ENCODE results near the gene KIF3C. TPM values are rescaled to one million over a fixed set of nuclear protein-coding genes. Genes with fewer than 3 reads are reported as not detected.

Gene KIF3C
- total RNA-seq, 2 donors from 2014 or later, result 8.7 to 18.8 TPM

DNA sequence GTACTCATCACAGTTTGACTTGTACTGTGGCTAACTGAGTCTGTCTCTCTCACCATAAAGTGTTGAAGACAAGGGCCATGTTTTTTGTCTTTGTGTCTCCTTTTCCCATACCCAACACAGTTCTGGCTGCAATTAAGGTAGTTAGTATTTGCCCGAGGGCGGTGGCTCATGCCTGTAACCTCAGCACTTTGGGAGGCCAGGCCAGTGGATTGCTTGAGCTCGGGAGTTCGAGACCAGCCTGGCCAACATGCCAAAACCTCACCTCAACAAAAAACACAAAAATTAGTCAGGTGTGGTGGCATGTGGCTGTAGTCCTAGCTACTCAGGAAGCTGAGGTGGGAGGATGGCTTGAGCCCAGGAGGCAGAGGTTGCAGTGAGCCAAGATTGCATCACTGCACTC, 6.9 kb upstream of the KIF3C start:
- ATAC-seq (ENCODE audit: insufficient number of reproducible peaks, low FRiP score, low read depth) (no peak), DNase-seq (ENCODE audit: low spot score) (no peak)
- Histone ChIP-seq H3K27me3 (replicated peaks; ENCODE audit: insufficient read depth) (no peaks in the 10 kb centered on the region), H3K4me3 (no peak overlapping the region), H3K4me1 (ENCODE audit: control insufficient read depth in 1 of 2, low read depth in 2 of 2) (peaks cover 0 to 3% of the 10 kb centered on the region in 2 donors), H3K27ac (no peak overlapping the region), H3K36me3 (no peaks in the 10 kb centered on the region), H3K9me3 (no peaks in the 10 kb centered on the region)
- TF ChIP-seq, protein P1, sequence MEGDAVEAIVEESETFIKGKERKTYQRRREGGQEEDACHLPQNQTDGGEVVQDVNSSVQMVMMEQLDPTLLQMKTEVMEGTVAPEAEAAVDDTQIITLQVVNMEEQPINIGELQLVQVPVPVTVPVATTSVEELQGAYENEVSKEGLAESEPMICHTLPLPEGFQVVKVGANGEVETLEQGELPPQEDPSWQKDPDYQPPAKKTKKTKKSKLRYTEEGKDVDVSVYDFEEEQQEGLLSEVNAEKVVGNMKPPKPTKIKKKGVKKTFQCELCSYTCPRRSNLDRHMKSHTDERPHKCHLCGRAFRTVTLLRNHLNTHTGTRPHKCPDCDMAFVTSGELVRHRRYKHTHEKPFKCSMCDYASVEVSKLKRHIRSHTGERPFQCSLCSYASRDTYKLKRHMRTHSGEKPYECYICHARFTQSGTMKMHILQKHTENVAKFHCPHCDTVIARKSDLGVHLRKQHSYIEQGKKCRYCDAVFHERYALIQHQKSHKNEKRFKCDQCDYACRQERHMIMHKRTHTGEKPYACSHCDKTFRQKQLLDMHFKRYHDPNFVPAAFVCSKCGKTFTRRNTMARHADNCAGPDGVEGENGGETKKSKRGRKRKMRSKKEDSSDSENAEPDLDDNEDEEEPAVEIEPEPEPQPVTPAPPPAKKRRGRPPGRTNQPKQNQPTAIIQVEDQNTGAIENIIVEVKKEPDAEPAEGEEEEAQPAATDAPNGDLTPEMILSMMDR (IDR thresholded peaks at IDR 0.05), result no peak

DNA sequence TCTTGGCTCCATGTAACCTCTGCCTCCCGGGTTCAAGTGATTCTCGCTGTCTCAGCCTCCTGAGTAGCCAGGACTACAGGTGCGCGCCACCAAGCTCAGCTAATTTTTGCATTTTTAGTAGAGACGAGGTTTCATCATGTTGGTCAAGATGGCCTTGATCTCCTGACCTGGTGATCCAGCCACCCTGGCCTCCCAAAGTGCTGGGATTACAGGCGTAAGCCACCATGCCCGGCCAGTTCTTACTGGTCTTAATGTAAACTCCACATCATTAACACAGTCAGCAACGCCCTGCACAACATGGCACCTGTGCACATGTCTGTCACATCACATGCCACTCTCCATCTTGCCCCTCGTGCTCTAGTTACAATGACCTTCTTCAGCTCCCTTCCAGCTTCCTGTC, 5.8 kb upstream of the KIF3C start:
- TF ChIP-seq, protein P1 (IDR thresholded peaks at IDR 0.05), result no peak
- Histone ChIP-seq H3K9me3 (no peaks in the 10 kb centered on the region), H3K27me3 (replicated peaks; ENCODE audit: insufficient read depth) (no peaks in the 10 kb centered on the region), H3K4me1 (ENCODE audit: control insufficient read depth in 1 of 2, low read depth in 2 of 2) (peaks cover 0 to 3% of the 10 kb centered on the region in 2 donors), H3K4me3 (no peak overlapping the region), H3K27ac (no peak overlapping the region), H3K36me3 (no peaks in the 10 kb centered on the region)
- no peak for ATAC-seq (ENCODE audit: insufficient number of reproducible peaks, low FRiP score, low read depth)
- DNase-seq (ENCODE audit: low spot score), result no peak

DNA sequence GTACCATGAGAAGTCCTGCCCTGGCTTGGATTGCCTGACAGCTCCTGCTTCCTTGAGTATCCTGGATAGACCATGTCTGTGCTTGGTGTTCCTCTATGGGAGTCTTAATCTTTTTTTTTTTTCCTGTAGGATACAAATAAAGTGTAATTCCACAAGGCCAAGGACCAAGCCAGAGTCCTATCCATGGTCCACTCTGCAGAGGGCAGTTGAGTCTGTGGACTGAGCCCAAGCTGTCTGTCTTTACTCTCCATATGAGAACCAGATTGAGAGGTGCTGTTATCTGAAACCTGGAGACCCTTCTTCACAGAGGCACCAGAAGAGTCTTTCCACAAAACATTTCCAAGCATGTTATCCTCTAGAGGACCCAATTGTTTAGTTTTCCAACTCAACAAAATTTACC, 1.4 kb upstream of the KIF3C start:
- Histone ChIP-seq H3K27me3 (replicated peaks; ENCODE audit: insufficient read depth) (no peaks in the 10 kb centered on the region), H3K4me1 (ENCODE audit: control insufficient read depth in 1 of 2, low read depth in 2 of 2) (peaks cover 13 to 32% of the 10 kb centered on the region in 2 donors), H3K4me3 (no peak overlapping the region), H3K36me3 (no peaks in the 10 kb centered on the region), H3K27ac (no peak overlapping the region), H3K9me3 (no peaks in the 10 kb centered on the region)
- ATAC-seq (ENCODE audit: insufficient number of reproducible peaks, low FRiP score, low read depth) (no peak), DNase-seq (ENCODE audit: low spot score) (no peak)
- TF ChIP-seq, protein P1 (IDR thresholded peaks at IDR 0.05), result no peak

DNA sequence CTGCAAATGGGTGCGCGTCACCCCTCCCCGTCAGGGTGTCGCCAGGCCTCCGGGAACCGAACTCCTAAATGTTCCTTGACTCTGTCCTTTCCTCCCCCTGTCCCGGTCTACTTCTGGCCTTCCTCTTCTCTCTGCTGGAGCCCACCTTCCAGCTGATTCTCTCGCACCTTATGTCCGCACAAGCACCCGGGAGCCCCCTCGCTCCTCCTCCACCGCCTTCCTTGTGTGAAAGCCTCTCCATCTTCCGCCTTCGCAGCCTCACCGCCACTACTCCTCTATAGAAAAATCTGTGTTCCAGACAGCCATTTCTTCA, 627 bp upstream of the KIF3C start:
- H3K9me3 ChIP-seq, result no peaks in the 10 kb centered on the region
- H3K27ac ChIP-seq, result peak overlapping the region; percentile 30 to 51
- TF ChIP-seq, protein P1 (IDR thresholded peaks at IDR 0.05), result no peak
- DNase-seq (ENCODE audit: low spot score) (no peak), ATAC-seq (ENCODE audit: insufficient number of reproducible peaks, low FRiP score, low read depth) (no peak)
- H3K4me3 ChIP-seq, result peak overlapping the region; percentile 97
- no peaks in the 10 kb centered on the region for H3K27me3 ChIP-seq (replicated peaks; ENCODE audit: insufficient read depth)
- H3K4me1 ChIP-seq (ENCODE audit: control insufficient read depth in 1 of 2, low read depth in 2 of 2), result peaks cover 15 to 40% of the 10 kb centered on the region in 2 donors
- no peaks in the 10 kb centered on the region for H3K36me3 ChIP-seq

DNA sequence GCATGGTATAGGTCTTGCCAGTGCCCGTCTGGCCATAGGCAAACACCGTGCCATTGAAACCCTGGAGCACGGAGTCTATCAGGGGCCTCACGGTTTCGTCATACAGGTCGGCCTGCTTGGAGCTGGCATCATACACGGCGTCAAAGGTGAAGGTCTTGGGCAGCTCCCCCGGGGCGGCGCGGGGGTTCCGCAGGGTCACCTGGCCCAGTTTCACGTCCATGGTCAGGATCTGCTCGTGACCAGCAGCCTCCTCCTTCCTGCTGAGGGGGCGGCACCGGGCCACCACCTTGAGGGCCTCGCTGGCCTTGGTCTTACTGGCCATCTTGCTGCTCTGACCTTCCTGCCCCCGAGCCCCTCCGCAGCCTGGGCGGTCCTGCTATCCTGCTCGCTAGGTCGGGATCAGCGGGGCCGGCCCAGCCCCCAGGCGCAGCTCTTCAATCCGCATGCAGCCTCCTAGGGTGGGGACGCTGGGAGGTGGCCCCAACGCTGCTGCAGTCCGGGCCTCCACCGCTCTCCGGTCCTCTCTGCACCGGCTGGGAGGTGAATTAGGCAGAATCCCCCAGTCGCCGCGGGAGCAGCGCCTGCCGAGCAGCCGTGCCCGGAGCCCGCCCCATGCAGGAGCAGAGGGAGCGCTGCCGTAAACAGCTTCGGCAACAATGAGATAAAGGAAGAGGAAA, 563 bp downstream of the KIF3C start:
- Histone ChIP-seq H3K27ac (peak overlapping the region in 1 of 2 donors; percentile 51), H3K36me3 (no peaks in the 10 kb centered on the region), H3K9me3 (no peaks in the 10 kb centered on the region), H3K4me1 (ENCODE audit: control insufficient read depth in 1 of 2, low read depth in 2 of 2) (peaks cover 15 to 50% of the 10 kb centered on the region in 2 donors), H3K27me3 (replicated peaks; ENCODE audit: insufficient read depth) (no peaks in the 10 kb centered on the region), H3K4me3 (peak overlapping the region; percentile 97)
- ATAC-seq (ENCODE audit: insufficient number of reproducible peaks, low FRiP score, low read depth) (no peak), DNase-seq (ENCODE audit: low spot score) (no peak)
- TF ChIP-seq, protein P1 (IDR thresholded peaks at IDR 0.05), result no peak

Data from thoracic aorta (tissue), 2 donors.